Kidney capillary endothelial cell (primary cell): ENCODE results near the gene STAG1.
"Not testable (repeated sequence)": the region's sequence is repeated elsewhere in the genome, so short reads cannot be mapped to it uniquely, and the experiment has no call there.

ENCODE experiments used
- DNase-seq: peaks from one replicate; pipeline ENCODE4 v3.0.0-alpha.2; 2018; ENCODE audit warnings: low spot score

Gene STAG1

GRCh38 chr3:136745916-136746315 lies 6.3 kb downstream of the STAG1 start:
- DNase-seq: no peak

DNA sequence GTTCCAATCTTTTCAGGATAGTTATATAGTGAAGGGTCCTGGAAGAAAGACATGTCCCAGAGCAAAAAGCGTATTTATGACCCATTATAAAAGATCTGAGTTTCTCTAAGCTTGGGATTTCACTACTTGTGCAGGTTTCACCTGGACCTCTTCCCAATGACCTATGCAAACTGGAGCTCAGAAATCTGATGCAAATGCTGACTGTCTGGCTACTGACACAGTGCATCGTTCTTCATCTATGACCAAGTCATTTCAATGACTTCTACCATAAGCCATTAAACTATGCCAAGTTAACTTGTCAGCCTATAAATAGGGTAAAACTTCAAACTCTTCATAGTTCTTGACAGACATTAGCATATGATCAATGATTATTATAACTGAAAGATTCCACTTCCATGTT lies 11.1 kb downstream of the STAG1 start:
- no peak for DNase-seq

DNA sequence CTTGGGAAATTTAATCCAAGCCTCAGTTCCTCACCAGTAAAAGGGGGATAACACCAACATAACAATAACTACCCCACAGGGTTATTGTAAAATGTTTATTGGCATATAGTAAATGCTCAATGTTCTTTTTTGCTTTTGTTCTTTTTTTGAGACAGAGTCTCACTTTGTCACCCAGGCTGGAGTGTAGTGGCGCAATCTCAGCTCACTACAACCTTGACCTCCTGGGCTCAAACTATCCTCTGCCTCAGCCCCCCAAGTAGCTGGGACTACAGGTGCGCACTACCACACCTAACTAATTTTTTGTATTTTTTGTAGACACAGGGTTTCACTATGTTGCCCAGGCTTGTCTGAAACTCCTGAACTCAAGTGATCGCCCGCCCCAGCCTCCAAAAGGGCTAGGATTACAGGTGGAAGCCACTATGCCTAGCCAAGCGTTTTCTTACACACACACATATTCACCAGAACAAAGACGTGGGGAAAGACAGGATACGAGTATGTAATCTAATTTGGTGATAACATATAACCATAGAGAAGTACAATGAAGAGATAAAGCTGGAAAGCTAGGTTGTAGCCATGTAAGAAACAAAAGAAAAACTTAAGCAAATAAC lies 11.7 kb downstream of the STAG1 start:
- DNase-seq: no peak

GRCh38 chr3:136736950-136737349 lies 15.2 kb downstream of the STAG1 start:
- DNase-seq: not testable (repeated sequence)

DNA sequence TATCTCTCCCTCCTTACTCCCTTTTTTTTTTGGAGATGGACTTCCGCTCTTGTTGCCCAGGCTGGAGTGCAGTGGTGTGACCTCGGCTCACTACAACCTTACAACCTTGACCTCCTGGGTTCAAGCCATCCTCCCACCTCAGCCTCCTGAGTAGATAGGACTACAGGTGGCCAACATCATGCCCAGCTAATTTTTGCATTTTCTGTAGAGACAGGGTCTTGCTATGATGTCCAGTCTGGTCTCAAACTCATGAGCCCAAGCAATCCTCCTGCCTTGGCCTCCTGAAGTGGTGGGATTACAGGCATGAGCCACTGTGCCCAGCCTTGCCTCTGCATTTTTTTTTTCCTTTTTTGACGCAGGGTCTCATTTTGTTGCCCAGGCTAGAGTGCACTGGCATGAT lies 17.1 kb downstream of the STAG1 start:
- no peak for DNase-seq

GRCh38 chr3:136734382-136735070 lies 17.7 kb downstream of the STAG1 start:
- DNase-seq: peak; percentile 33

- DNase-seq: peak; percentile 45
These were observed 18.8 kb downstream of the STAG1 start for GRCh38 chr3:136733317-136733833.

DNA sequence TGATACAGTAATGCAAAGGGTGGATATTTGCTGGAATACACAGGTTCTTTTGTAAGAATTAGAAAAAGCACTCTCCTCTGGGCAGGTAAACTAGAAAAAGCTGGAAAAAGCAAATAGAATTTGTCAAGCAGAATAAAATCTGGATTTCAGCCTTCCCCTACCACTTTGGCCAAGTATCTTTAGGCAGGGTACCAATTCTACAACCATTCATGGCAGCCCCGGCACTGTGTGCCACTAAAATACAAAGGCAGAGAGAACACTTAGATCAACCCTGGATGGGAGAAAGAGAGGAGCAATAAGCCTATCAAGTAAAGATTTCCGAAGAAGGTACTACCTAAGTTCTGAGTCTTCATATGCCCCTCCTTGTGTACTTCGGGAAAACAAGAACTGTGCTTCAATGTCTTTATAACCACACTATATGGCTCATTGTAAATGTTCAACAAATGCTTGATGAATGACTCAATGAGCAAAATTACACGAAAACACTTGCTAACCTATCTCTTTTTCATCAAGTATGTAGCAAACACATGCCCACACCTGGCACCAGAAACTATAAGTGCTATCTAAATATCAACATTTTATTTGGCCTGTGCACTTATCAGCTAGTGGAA lies 20.8 kb downstream of the STAG1 start:
- DNase-seq: no peak

- DNase-seq: no peak
These were observed 21.4 kb downstream of the STAG1 start for GRCh38 chr3:136730595-136731273.

DNA sequence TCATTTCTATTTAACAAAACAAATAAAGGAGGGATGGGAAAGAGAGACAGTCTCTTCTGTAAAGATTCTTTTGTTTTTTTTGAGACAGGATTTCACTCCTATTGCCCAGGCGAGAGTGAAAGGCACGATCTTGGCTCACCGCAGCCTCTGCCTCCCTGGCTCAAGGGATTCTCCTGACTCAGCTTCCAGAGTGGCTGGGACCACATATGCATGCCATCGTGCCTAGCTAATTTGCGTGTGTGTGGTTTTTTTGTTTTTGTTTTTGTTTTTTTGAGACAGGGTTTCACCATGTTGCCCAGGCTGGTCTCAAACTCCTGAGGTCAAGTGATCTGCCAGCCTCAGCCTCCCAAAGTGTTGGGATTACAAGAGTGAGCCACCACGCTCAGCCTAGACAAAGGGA lies 23.3 kb downstream of the STAG1 start:
- DNase-seq: no peak

- DNase-seq: no peak
These were observed 23.7 kb downstream of the STAG1 start for GRCh38 chr3:136728473-136728872.

DNA sequence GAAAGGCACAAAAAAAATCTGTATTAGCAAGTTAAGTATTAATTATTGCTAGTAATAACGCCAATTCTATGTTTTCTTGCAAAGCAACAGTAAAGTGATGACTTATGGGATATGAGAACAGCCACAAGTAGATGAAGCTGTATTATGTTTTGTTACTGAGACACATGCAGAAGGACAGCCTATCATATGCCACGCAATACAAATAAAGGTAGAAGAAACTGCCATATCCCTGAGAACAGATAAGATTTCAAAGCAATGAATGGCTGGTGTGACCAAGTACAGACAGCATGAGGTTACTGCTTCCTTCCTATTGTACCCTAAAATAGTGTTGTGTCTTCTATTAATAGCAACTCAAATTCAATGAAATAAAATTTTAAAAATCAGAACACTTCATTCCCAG lies 26.7 kb downstream of the STAG1 start:
- DNase-seq: no peak

DNA sequence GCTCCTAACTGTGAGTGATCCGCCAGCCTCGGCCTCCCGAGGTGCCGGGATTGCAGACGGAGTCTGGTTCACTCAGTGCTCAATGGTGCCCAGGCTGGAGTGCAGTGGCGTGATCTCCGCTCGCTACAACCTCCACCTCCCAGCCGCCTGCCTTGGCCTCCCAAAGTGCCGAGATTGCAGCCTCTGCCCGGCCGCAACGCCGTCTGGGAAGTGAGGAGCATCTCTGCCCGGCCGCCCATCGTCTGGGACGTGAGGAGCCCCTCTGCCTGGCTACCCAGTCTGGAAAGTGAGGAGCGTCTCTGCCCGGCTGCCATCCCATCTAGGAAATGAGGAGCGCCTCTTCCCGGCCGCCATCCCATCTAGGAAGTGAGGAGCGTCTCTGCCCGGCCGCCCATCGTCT lies 29.3 kb downstream of the STAG1 start:
- DNase-seq: not testable (repeated sequence)

GRCh38 chr3:136722399-136722798 lies 29.8 kb downstream of the STAG1 start:
- not testable (repeated sequence) for DNase-seq

GRCh38 chr3:136720091-136720490 lies 32.1 kb downstream of the STAG1 start:
- DNase-seq: no peak

DNA sequence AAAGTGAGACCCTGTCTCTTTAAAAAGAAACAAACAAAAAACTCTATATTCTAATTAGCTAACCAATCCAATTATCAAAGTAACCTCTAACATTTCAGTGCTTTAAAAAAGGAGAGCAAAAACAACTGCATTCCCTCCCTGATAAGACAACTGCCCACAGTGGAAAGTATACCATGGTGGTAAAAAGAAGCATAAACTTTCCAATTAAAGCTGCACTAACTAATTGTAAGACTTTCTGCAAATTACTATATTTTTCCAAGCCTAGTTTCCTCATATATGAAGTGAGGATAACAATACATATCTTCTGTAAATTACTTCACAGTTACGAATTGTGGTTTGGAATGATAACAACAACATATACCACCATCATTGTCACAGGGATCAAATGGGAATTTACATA lies 35.5 kb downstream of the STAG1 start:
- no peak for DNase-seq

GRCh38 chr3:136714020-136714419 lies 38.2 kb downstream of the STAG1 start:
- DNase-seq: no peak

DNA sequence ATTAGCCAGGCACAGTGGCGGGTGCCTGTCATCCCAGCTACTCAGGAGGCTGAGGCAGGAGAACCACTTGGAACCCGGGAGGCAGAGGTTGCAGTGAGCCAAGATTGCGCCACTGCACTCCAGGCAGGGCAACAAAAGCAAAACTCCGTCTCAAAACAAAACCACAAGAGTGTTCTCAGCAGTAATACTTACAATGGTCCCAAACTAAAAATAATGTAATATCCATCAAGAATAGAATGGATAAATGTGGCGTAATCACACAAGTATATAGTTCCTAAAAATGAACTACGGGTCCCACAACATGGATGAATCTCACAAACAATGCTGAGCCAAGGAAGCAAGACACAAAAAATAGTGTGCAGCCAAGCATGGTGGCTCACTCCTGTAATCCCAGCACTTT lies 39.2 kb downstream of the STAG1 start:
- no peak for DNase-seq

GRCh38 chr3:136711888-136712287 lies 40.3 kb downstream of the STAG1 start:
- DNase-seq: not testable (repeated sequence)

GRCh38 chr3:136711277-136711676 lies 40.9 kb downstream of the STAG1 start:
- no peak for DNase-seq

GRCh38 chr3:136709775-136710174 lies 42.4 kb downstream of the STAG1 start:
- DNase-seq: not testable (repeated sequence)

GRCh38 chr3:136708333-136708985 lies 43.7 kb downstream of the STAG1 start:
- DNase-seq: no peak
